GM06990 (cell line): ENCODE measurements around the gene IKZF1.
A peak's percentile ranks its signal among the peaks of the same experiment; 100 is the strongest.

Experiments
- DNase-seq: peaks from one replicate; pipeline ENCODE4 v3.0.0-alpha.2; 2011; ENCODE audit not compliant: insufficient read length; ENCODE audit errors: extremely low read depth
- H3K27me3 ChIP-seq: replicated peaks from 2 replicates; pipeline ENCODE4 v1.6.0; 2011; ENCODE audit warnings: low read length; ENCODE audit not compliant: control insufficient read depth, insufficient read depth
- H3K36me3 ChIP-seq: 2 replicates; pipeline ENCODE4 v1.5.1; 2011; ENCODE audit warnings: low read length; ENCODE audit not compliant: control insufficient read depth, insufficient read depth
- H3K4me3 ChIP-seq: replicated peaks from 2 replicates; pipeline ENCODE4 v1.5.1; 2011; ENCODE audit warnings: low read depth, mild to moderate bottlenecking, control low read depth, low read length
- TF ChIP-seq, protein P1 (sequence below): IDR thresholded peaks from 2 replicates; pipeline ENCODE4 v1.5.1; 2011; ENCODE audit warnings: low read length, control low read depth, mild to moderate bottlenecking, inconsistent platforms; ENCODE audit not compliant: insufficient read depth, poor library complexity, severe bottlenecking

Gene IKZF1

GRCh38 chr7:50339990-50340500 is 35.5 kb downstream of the IKZF1 start:
- no peaks in the 10 kb centered on the region for H3K27me3 ChIP-seq
- H3K4me3 ChIP-seq: no peak overlapping the region
- peak; percentile 44 for DNase-seq
- TF ChIP-seq, protein P1, sequence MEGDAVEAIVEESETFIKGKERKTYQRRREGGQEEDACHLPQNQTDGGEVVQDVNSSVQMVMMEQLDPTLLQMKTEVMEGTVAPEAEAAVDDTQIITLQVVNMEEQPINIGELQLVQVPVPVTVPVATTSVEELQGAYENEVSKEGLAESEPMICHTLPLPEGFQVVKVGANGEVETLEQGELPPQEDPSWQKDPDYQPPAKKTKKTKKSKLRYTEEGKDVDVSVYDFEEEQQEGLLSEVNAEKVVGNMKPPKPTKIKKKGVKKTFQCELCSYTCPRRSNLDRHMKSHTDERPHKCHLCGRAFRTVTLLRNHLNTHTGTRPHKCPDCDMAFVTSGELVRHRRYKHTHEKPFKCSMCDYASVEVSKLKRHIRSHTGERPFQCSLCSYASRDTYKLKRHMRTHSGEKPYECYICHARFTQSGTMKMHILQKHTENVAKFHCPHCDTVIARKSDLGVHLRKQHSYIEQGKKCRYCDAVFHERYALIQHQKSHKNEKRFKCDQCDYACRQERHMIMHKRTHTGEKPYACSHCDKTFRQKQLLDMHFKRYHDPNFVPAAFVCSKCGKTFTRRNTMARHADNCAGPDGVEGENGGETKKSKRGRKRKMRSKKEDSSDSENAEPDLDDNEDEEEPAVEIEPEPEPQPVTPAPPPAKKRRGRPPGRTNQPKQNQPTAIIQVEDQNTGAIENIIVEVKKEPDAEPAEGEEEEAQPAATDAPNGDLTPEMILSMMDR: peak; percentile 17
- peaks cover 4% of the 10 kb centered on the region for H3K36me3 ChIP-seq

GRCh38 chr7:50341724-50342123 is 37.2 kb downstream of the IKZF1 start:
- TF ChIP-seq, protein P1: no peak
- Histone ChIP-seq H3K27me3 (no peaks in the 10 kb centered on the region), H3K36me3 (peaks cover 4% of the 10 kb centered on the region), H3K4me3 (no peak overlapping the region)
- DNase-seq: no peak

DNA sequence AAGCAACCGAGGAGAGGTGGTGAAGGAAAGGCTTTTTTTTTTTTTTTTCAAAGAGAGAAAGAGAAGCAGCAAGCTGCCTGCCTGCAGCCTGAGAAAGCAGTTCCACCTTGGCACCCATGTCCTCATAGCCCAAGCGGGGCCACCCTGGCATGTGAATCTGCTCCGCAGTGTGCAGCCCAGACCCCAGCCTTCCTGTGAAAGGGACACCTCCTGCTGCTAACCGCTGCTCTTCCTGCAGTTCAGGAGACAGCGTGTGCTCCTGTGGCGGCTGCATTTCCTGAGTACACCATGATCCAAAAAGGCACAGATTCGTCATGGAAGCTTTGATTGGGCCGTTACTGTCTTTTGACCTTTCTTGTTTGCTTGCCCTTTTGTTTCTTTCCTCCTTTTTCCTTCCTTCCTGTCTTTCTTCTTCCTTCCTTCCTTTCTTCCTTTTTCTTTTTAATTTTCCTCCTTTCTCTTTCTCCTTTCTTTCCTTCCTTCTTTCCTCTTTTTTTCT is 38.1 kb downstream of the IKZF1 start:
- Histone ChIP-seq H3K36me3 (peaks cover 4% of the 10 kb centered on the region), H3K4me3 (no peak overlapping the region), H3K27me3 (no peaks in the 10 kb centered on the region)
- DNase-seq: no peak
- TF ChIP-seq, protein P1: no peak

- DNase-seq: no peak
- Histone ChIP-seq H3K27me3 (no peaks in the 10 kb centered on the region), H3K36me3 (peaks cover 4% of the 10 kb centered on the region), H3K4me3 (no peak overlapping the region)
- TF ChIP-seq, protein P1: no peak
These were observed 42.3 kb downstream of the IKZF1 start for GRCh38 chr7:50346545-50347497.

DNA sequence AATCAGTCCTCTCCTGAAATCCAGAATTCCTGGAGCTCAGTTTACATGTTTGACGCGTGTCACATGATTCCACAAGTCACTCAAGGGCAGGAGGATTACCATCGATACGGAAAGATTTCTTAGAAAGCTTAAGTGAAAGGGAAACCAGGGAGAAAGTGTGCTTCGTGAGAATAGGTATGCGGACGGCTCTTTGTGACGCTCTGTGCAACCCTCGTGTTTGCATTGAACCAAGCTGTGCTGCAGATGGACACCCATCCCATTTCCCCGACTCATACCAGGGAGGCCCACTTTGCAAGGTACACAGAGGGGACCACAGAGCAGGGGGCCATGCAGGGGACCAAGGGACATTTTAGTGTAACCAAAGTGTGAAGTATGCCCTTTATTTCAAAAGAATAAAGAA is 43.2 kb downstream of the IKZF1 start:
- TF ChIP-seq, protein P1: no peak
- Histone ChIP-seq H3K27me3 (no peaks in the 10 kb centered on the region), H3K36me3 (peaks cover 3% of the 10 kb centered on the region), H3K4me3 (no peak overlapping the region)
- no peak for DNase-seq
